GM23248 (cell line): ENCODE results near the gene FKBP1A. TPM values are rescaled to one million over a fixed set of nuclear protein-coding genes. Genes with fewer than 3 reads are reported as not detected.

ENCODE experiments used
- DNase-seq: peaks from one replicate; pipeline ENCODE4 v3.0.0-alpha.2; 2015
- H2AFZ ChIP-seq: fragments of 200-600 bp; sonication (generic); 2 replicates; pipeline ENCODE4 v1.6.1; 2016; ENCODE audit warnings: antibody characterized with exemption
- H3F3A ChIP-seq: fragments of 200-600 bp; sonication (generic); 2 replicates; pipeline ENCODE4 v1.6.1; 2016; ENCODE audit warnings: mild to moderate bottlenecking, antibody characterized with exemption, mixed run types; ENCODE audit not compliant: insufficient read depth
- H3K27ac ChIP-seq: fragments of 200-600 bp; sonication (generic); 2 replicates; pipeline ENCODE4 v1.5.1; 2016; ENCODE audit warnings: mild to moderate bottlenecking
- H3K27me3 ChIP-seq: fragments of 200-600 bp; sonication (generic); replicated peaks from 2 replicates; pipeline ENCODE4 v1.6.1; 2016; ENCODE audit warnings: mild to moderate bottlenecking; ENCODE audit not compliant: insufficient read depth
- H3K36me3 ChIP-seq: fragments of 200-600 bp; sonication (generic); 2 replicates; pipeline ENCODE4 v1.6.1; 2016; ENCODE audit warnings: low read depth, mild to moderate bottlenecking
- H3K4me1 ChIP-seq: fragments of 200-600 bp; sonication (generic); 2 replicates; pipeline ENCODE4 v1.6.1; 2016; ENCODE audit warnings: mild to moderate bottlenecking; ENCODE audit not compliant: insufficient read depth
- H3K4me2 ChIP-seq: fragments of 200-600 bp; sonication (generic); one replicate; pipeline ENCODE4 v1.6.1; 2016; ENCODE audit warnings: mild to moderate bottlenecking; ENCODE audit not compliant: unreplicated experiment
- H3K4me3 ChIP-seq: fragments of 200-600 bp; sonication (generic); 2 replicates; pipeline ENCODE4 v1.5.1; 2016; ENCODE audit warnings: mild to moderate bottlenecking
- H3K79me2 ChIP-seq: fragments of 200-600 bp; sonication (generic); 2 replicates; pipeline ENCODE4 v1.6.1; 2016; ENCODE audit warnings: mild to moderate bottlenecking; ENCODE audit not compliant: insufficient read depth
- H3K9ac ChIP-seq: fragments of 200-600 bp; sonication (generic); 2 replicates; pipeline ENCODE4 v1.6.1; 2016; ENCODE audit warnings: mild to moderate bottlenecking
- H3K9me2 ChIP-seq: fragments of 200-600 bp; sonication (generic); 2 replicates; pipeline ENCODE4 v1.6.1; 2016; ENCODE audit warnings: mixed run types, mild to moderate bottlenecking, moderate library complexity; ENCODE audit not compliant: insufficient read depth
- H3K9me3 ChIP-seq: fragments of 200-600 bp; sonication (generic); one replicate; pipeline ENCODE4 v1.6.1; 2017; ENCODE audit warnings: low read depth
- H4K20me1 ChIP-seq: fragments of 200-600 bp; sonication (generic); 2 replicates; pipeline ENCODE4 v1.6.0; 2016; ENCODE audit not compliant: insufficient read depth
- EZH2 ChIP-seq: fragments of 200-600 bp; sonication (generic); IDR thresholded peaks from 2 replicates; pipeline ENCODE4 v1.6.1; 2018; ENCODE audit warnings: antibody characterized with exemption, mild to moderate bottlenecking; ENCODE audit not compliant: insufficient read depth, poor library complexity, severe bottlenecking
- EZH2phosphoT487 ChIP-seq: fragments of 200-600 bp; sonication (generic); IDR thresholded peaks from 2 replicates; pipeline ENCODE4 v1.6.1; 2018; ENCODE audit warnings: antibody characterized with exemption, moderate library complexity, mild to moderate bottlenecking, low read depth; ENCODE audit not compliant: insufficient read depth
- WGBS, 2 experiments: methylation state at CpG; one replicate each; pipeline ENCODE4 v1.1.6; 2015 to 2017; ENCODE audit warnings: low lambda C conversion rate in 2 of 2, low coverage in 1 of 2; ENCODE audit errors: missing lambda C conversion rate in 2 of 2; 5-methylcytosine and 5-hydroxymethylcytosine counted together
- in situ Hi-C: fragments of 300-500 bp; cut with MboI; formaldehyde crosslinking; loops from 2 replicates; pipeline ENCODE4 v1.15.0; 2020
- polyA plus RNA-seq: library from polyadenylated mRNA; unstranded; fragments of >200 nt; fragmentation: Nextera tagmentation; extraction: Ambion mirVana; gene quantifications from 2 replicates; pipeline ENCODE4 v1.2.1, GENCODE V29; 2016
- total RNA-seq: library from RNA; depleted of rRNA; stranded (reverse); fragments of >200 nt; shearing (Covaris generic); gene quantifications from 2 replicates; pipeline ENCODE4 v1.2.3, GENCODE V29; 2014

Gene FKBP1A
- total and polyA plus RNA-seq, 2 experiments from 2014 or later: 162 to 844 TPM

DNA sequence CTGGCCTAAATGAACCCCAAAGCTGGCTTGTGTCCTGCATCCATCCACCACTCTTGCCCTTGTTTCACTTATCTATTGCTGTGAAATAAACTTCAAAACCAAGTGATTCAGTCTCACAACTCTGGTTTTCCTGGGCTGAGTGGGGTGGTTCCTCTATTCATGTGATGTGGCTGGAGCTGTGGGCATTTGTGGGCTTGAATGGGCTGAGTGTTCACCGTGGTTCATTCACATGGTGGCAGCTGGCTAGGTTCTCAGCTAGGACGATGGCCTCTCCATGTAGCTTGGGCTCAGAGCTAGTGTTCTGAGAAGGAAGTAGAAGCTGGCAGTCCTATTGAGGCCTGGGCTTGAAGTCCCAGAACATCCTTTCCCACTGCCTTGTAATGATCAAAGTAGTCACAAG, 30.4 kb downstream of the FKBP1A start:
- peaks cover 20% of the 10 kb centered on the region for H3K36me3 ChIP-seq
- no peak for TF ChIP-seq EZH2
- TF ChIP-seq EZH2phosphoT487: no peak
- in situ Hi-C loops: no loop called here

DNA sequence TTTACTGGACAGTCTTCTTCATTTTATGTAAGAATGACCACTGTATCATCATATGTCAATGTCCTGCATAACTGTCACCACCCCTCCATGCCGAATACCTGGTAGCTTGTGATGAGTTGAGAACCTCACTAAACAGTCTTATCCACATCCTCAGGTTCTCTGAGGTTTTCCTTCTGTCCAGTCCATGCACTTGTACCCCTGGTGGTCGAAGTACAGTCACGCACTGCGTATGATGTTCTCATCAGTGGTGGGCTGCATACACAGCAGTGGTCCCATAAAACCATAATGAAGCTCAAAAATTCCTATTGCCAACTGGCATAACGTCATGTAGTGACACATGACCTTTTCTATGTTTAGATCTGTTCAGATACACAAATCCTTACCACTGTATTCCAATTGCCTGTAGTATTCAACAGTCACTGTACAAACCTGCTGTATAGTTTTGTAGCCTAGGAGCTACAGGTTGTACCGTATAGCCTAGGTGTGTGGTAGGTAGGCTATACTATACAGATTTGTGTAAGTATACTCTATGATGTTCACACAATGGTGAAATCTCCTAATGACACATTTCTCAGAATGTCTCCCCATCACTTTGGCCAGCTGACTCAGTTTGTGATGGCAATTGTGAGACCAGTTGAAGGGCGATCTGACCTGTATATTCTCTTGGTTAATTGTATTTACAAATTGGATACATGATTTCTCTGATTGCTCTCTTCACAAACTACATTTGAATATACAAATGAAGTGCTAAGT, 32.6 kb downstream of the FKBP1A start:
- Histone ChIP-seq H3K79me2 (peaks cover 50% of the 10 kb centered on the region), H3K4me2 (no peak overlapping the region), H3K27ac (no peak overlapping the region), H3K9me2 (no peaks in the 10 kb centered on the region), H3F3A (peaks cover 21% of the 10 kb centered on the region), H2AFZ (no peak overlapping the region), H3K9ac (no peak overlapping the region), H3K4me3 (no peak overlapping the region), H3K4me1 (no peaks in the 10 kb centered on the region), H3K27me3 (no peaks in the 10 kb centered on the region), H3K9me3 (no peaks in the 10 kb centered on the region), H4K20me1 (no peaks in the 10 kb centered on the region), H3K36me3 (peaks cover 20% of the 10 kb centered on the region)
- in situ Hi-C loops: no loop called here
- no peak for DNase-seq
- no peak for TF ChIP-seq EZH2
- TF ChIP-seq EZH2phosphoT487: no peak
- WGBS, 2 experiments: 88 to 91% methylated on average over 7 of the region's 7 CpGs

More for the DNA sequence above, 30.4 kb downstream of the FKBP1A start:
- Histone ChIP-seq H3K4me2 (no peak overlapping the region), H2AFZ (no peak overlapping the region), H3K9me2 (no peaks in the 10 kb centered on the region), H3K4me1 (no peaks in the 10 kb centered on the region), H3K9me3 (no peaks in the 10 kb centered on the region), H3K27me3 (no peaks in the 10 kb centered on the region), H3K9ac (no peak overlapping the region), H3F3A (peaks cover 26% of the 10 kb centered on the region), H3K27ac (no peak overlapping the region), H3K4me3 (no peak overlapping the region), H4K20me1 (no peaks in the 10 kb centered on the region), H3K79me2 (peaks cover 62% of the 10 kb centered on the region)
- DNase-seq: no peak
- 85 to 96% methylated on average over 2 of the region's 2 CpGs for WGBS, 2 experiments

GRCh38 chr20:1357921-1358671, 34.8 kb downstream of the FKBP1A start:
- no peaks in the 10 kb centered on the region for H3K9me3 ChIP-seq
- H3K9me2 ChIP-seq: no peaks in the 10 kb centered on the region
- no peaks in the 10 kb centered on the region for H3K4me1 ChIP-seq
- peaks cover 57% of the 10 kb centered on the region for H3K79me2 ChIP-seq
- no peaks in the 10 kb centered on the region for H3K27me3 ChIP-seq
- H3K36me3 ChIP-seq: peaks cover 20% of the 10 kb centered on the region
- no peak overlapping the region for H3K4me2 ChIP-seq
- no peaks in the 10 kb centered on the region for H4K20me1 ChIP-seq
- DNase-seq: no peak
- TF ChIP-seq EZH2phosphoT487 (no peak), EZH2 (no peak)
- peaks cover 18% of the 10 kb centered on the region for H3F3A ChIP-seq
- in situ Hi-C loops: no loop called here
- H3K4me3 ChIP-seq: no peak overlapping the region
- 93% methylated on average over 9 of the region's 9 CpGs for WGBS, 2 experiments
- no peak overlapping the region for H2AFZ ChIP-seq
- H3K27ac ChIP-seq: no peak overlapping the region
- no peak overlapping the region for H3K9ac ChIP-seq

DNA sequence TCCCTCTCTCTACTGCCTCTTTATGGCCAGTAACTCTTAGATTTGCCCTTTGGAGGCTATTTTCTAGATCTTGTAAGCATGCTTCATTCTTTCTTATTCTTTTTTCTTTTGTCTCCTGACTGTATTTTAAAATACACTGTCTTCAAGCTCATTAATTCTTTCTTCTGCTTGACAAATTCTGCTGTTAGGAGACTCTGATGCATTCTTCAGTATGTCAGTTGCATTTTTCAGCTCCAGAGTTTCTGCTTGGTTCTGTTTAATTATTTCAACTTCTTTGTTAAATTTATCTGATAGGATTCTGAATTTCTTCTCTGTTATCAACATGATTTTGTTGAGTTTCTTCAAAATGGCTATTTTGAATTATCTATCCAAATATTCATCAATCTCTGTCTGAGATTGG, 38.9 kb downstream of the FKBP1A start:
- Histone ChIP-seq H3K4me2 (no peak overlapping the region), H3K9me3 (no peaks in the 10 kb centered on the region), H3K4me1 (no peaks in the 10 kb centered on the region), H3K79me2 (peaks cover 48% of the 10 kb centered on the region), H4K20me1 (no peaks in the 10 kb centered on the region), H3K36me3 (no peaks in the 10 kb centered on the region; the same call in none of the 2 replicates), H3K27ac (no peak overlapping the region), H3K9me2 (no peaks in the 10 kb centered on the region), H2AFZ (no peak overlapping the region), H3F3A (no peaks in the 10 kb centered on the region), H3K27me3 (no peaks in the 10 kb centered on the region), H3K4me3 (no peak overlapping the region), H3K9ac (no peak overlapping the region)
- in situ Hi-C loops: no loop called here
- TF ChIP-seq EZH2phosphoT487: no peak
- TF ChIP-seq EZH2: no peak
- no peak for DNase-seq
